K562 (cell line): ENCODE results near the gene TMEM176B. TPM values are rescaled to one million over a fixed set of nuclear protein-coding genes. Genes with fewer than 3 reads are reported as not detected.
A peak's percentile ranks its signal among the peaks of the same experiment; 100 is the strongest.

Source experiments
- BHLHE40 ChIP-seq: IDR thresholded peaks from 2 replicates; pipeline ENCODE4 v1.6.1; 2011; ENCODE audit warnings: low read length, improper control_type of control experiment
- CC2D1A ChIP-seq: fragments of 450-650 bp; IDR thresholded peaks from 2 replicates; pipeline ENCODE4 v1.6.1; 2017; ENCODE audit warnings: mild to moderate bottlenecking
- CTBP1 ChIP-seq: fragments of 450-650 bp; IDR thresholded peaks from 2 replicates; pipeline ENCODE4 v1.6.1; 2016; ENCODE audit warnings: borderline replicate concordance
- KLF16 ChIP-seq: IDR thresholded peaks from 2 replicates; pipeline ENCODE4 v1.6.1; 2016; ENCODE audit warnings: antibody characterized with exemption
- LCOR ChIP-seq: sonication (generic); formaldehyde crosslinking; IDR thresholded peaks from 2 replicates; pipeline ENCODE4 v1.8.0; 2022; ENCODE audit warnings: mild to moderate bottlenecking, missing genetic modification reagents
- MAFK ChIP-seq: IDR thresholded peaks from 2 replicates; pipeline ENCODE4 v1.6.1; 2011; ENCODE audit warnings: low read length, improper control_type of control experiment
- RAD21 ChIP-seq, 2 experiments: fragments of 250-450 bp in 1 of 2; fragments of 450-650 bp in 1 of 2; sonication (Bioruptor Pico) in 1 of 2; formaldehyde crosslinking in 1 of 2; IDR thresholded peaks in 1 of 2; conservative IDR thresholded peaks in 1 of 2; 2 replicates each; pipeline versions ENCODE4 v1.4.0 to v1.8.0; 2020 to 2022; ENCODE audit warnings: mild to moderate bottlenecking in 2 of 2, moderate library complexity in 1 of 2
- TBL1XR1 ChIP-seq, 2 experiments: IDR thresholded peaks; 2 replicates each; pipeline ENCODE4 v1.6.1; 2012; ENCODE audit warnings: improper control_type of control experiment in 2 of 2, low read length in 2 of 2, mild to moderate bottlenecking in 1 of 2
- TSC22D4 ChIP-seq: fragments of 450-650 bp; IDR thresholded peaks from 2 replicates; pipeline ENCODE4 v1.6.1; 2016; ENCODE audit warnings: missing genetic modification characterization, missing biosample characterization, control low read depth
- U2AF2 ChIP-seq: fragments of 200-400 bp; formaldehyde crosslinking; optimal IDR thresholded peaks from 2 replicates; pipeline ENCODE3; 2017; ENCODE audit warnings: low read depth, mild to moderate bottlenecking, low read length
- ZFP36 ChIP-seq: fragments of 150-350 bp; IDR thresholded peaks from 2 replicates; pipeline ENCODE4 v1.6.1; 2018; ENCODE audit warnings: low read length, low read depth; ENCODE audit not compliant: partially characterized antibody
- polyA plus RNA-seq, 8 experiments: library from polyadenylated mRNA; depleted of rRNA in 4 of 8; stranded (reverse) in 5 of 8; unstranded in 3 of 8; fragments of >200 nt; fragmentation: Nextera tagmentation in 2 of 8; fragmentation: Illumina TruSeq in 1 of 8; extraction: Ambion mirVana in 2 of 8; extraction: Trizol in 1 of 8; gene quantifications; 2 replicates each; pipeline versions ENCODE4 v1.2.1 to v1.2.3, GENCODE V29; 2011 to 2014; ENCODE audit warnings: inconsistent platforms in 1 of 8, missing spikeins in 1 of 8
- total RNA-seq, 7 experiments: library from RNA; depleted of rRNA in 6 of 7; stranded (reverse); fragments of >200 nt in 6 of 7; fragmentation: Illumina TruSeq in 2 of 7; extraction: Trizol in 2 of 7; gene quantifications; 2 replicates each; pipeline versions ENCODE4 v1.2.1 to v1.2.3, GENCODE V29; 2011 to 2021; ENCODE audit warnings: low replicate concordance in 1 of 7
- TF ChIP-seq, protein P1 (sequence below): fragments of 450-650 bp; formaldehyde crosslinking; IDR thresholded peaks from 2 replicates; pipeline ENCODE4 v1.4.0; 2020; ENCODE audit warnings: mild to moderate bottlenecking, moderate library complexity
- TF ChIP-seq, protein P2 (sequence below), 2 experiments: fragments of 450-650 bp; formaldehyde crosslinking in 1 of 2; IDR thresholded peaks; 2 replicates each; pipeline versions ENCODE4 v1.4.0 to v1.6.1; 2014 to 2020; ENCODE audit warnings: mild to moderate bottlenecking in 2 of 2, borderline replicate concordance in 1 of 2, low read depth in 1 of 2
- TF ChIP-seq, protein P3 (sequence below), 3 experiments: IDR thresholded peaks in 2 of 3; conservative IDR thresholded peaks in 1 of 3; 2 replicates each; pipeline ENCODE4 v1.5.1; 2011 to 2012; ENCODE audit warnings: low read length in 3 of 3, mild to moderate bottlenecking in 3 of 3, control low read depth in 2 of 3, improper control_type of control experiment in 1 of 3, inconsistent platforms in 1 of 3, low read depth in 1 of 3, mixed read lengths in 1 of 3, moderate library complexity in 1 of 3; ENCODE audit not compliant: insufficient read depth in 2 of 3
- TF ChIP-seq, protein P4 (sequence below): sonication (generic); formaldehyde crosslinking; IDR thresholded peaks from 2 replicates; pipeline ENCODE4 v1.8.0; 2022; ENCODE audit warnings: mild to moderate bottlenecking, low read depth, missing genetic modification reagents

TMEM176B gene
- total and polyA plus RNA-seq, 9 of the 15 experiments (the other 6 are each of a cell fraction or from before 2014, with no cell fraction given) = 0.19 to 0.60 TPM; not detected in 7

DNA sequence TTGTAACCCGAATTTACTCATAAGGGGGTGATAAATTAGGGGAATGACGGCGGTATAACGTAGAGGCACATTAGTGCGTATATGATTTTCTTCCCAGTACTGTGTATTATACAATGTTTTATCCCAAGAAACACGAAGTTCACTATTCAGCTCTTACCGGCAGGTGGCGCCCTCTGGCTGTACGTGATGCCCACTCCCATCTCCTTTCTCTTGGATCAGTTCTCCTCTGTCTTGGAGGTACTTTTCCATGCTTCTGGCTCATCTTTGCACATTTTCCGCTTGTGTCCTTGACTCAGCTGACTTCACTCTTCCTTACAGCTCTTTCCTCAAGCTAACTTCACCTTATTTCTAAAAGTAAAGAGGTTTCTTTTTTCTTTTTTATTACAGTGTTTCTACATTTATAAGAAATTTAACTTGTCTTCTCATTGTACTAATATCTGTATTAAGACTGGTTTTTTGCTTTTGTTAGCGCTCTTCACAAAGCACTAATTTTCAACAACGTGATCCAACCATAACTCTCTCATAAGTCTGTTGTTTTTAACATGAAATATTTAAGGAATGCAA, 21.3 kb downstream of the TMEM176B start (continued):
- TF ChIP-seq U2AF2 = no peak
- TF ChIP-seq ZFP36 = peak; percentile 14
- TF ChIP-seq TSC22D4 (tag) = no peak
- 0 out of 2 replicates have a peak, but pooled peaks have one; percentile 26 for TF ChIP-seq LCOR (CRISPR knock-in tag)
- TF ChIP-seq CC2D1A = peak; percentile 66
- TF ChIP-seq, protein P1, sequence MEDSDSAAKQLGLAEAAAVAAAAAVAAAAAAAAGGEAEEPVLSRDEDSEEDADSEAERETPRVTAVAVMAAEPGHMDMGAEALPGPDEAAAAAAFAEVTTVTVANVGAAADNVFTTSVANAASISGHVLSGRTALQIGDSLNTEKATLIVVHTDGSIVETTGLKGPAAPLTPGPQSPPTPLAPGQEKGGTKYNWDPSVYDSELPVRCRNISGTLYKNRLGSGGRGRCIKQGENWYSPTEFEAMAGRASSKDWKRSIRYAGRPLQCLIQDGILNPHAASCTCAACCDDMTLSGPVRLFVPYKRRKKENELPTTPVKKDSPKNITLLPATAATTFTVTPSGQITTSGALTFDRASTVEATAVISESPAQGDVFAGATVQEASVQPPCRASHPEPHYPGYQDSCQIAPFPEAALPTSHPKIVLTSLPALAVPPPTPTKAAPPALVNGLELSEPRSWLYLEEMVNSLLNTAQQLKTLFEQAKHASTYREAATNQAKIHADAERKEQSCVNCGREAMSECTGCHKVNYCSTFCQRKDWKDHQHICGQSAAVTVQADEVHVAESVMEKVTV (CRISPR knock-in tag) = peak; percentile 86
- peak; percentile 22; the same call in 1 of the 2 replicates for TF ChIP-seq BHLHE40
- TF ChIP-seq, protein P2, sequence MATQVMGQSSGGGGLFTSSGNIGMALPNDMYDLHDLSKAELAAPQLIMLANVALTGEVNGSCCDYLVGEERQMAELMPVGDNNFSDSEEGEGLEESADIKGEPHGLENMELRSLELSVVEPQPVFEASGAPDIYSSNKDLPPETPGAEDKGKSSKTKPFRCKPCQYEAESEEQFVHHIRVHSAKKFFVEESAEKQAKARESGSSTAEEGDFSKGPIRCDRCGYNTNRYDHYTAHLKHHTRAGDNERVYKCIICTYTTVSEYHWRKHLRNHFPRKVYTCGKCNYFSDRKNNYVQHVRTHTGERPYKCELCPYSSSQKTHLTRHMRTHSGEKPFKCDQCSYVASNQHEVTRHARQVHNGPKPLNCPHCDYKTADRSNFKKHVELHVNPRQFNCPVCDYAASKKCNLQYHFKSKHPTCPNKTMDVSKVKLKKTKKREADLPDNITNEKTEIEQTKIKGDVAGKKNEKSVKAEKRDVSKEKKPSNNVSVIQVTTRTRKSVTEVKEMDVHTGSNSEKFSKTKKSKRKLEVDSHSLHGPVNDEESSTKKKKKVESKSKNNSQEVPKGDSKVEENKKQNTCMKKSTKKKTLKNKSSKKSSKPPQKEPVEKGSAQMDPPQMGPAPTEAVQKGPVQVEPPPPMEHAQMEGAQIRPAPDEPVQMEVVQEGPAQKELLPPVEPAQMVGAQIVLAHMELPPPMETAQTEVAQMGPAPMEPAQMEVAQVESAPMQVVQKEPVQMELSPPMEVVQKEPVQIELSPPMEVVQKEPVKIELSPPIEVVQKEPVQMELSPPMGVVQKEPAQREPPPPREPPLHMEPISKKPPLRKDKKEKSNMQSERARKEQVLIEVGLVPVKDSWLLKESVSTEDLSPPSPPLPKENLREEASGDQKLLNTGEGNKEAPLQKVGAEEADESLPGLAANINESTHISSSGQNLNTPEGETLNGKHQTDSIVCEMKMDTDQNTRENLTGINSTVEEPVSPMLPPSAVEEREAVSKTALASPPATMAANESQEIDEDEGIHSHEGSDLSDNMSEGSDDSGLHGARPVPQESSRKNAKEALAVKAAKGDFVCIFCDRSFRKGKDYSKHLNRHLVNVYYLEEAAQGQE (IDR thresholded peaks at IDR 0.05; ENCODE audit: borderline replicate concordance) = peak; percentile 93
- TF ChIP-seq, protein P2 (CRISPR knock-in tag; IDR thresholded peaks at IDR 0.05; ENCODE audit: low read depth) = no peak
- TF ChIP-seq, protein P3, sequence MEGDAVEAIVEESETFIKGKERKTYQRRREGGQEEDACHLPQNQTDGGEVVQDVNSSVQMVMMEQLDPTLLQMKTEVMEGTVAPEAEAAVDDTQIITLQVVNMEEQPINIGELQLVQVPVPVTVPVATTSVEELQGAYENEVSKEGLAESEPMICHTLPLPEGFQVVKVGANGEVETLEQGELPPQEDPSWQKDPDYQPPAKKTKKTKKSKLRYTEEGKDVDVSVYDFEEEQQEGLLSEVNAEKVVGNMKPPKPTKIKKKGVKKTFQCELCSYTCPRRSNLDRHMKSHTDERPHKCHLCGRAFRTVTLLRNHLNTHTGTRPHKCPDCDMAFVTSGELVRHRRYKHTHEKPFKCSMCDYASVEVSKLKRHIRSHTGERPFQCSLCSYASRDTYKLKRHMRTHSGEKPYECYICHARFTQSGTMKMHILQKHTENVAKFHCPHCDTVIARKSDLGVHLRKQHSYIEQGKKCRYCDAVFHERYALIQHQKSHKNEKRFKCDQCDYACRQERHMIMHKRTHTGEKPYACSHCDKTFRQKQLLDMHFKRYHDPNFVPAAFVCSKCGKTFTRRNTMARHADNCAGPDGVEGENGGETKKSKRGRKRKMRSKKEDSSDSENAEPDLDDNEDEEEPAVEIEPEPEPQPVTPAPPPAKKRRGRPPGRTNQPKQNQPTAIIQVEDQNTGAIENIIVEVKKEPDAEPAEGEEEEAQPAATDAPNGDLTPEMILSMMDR (IDR thresholded peaks at IDR 0.05 in 2 of 3, conservative IDR thresholded peaks at IDR 0.05 in 1 of 3; ENCODE audit: insufficient read depth in 2 of 3, low read depth in 1 of 3, low read length in 3 of 3) = peak; percentile 93 to 98 (median 97)
- TF ChIP-seq TBL1XR1 (IDR thresholded peaks at IDR 0.05; ENCODE audit: low read length in 2 of 2) = no peak
- peak; percentile 34; the same call in 1 of the 2 replicates for TF ChIP-seq CTBP1
- TF ChIP-seq RAD21 (CRISPR knock-in tag; conservative IDR thresholded peaks at IDR 0.05 in 1 of 2, IDR thresholded peaks at IDR 0.05 in 1 of 2) = peak; percentile 95 to 97
- TF ChIP-seq MAFK = 0 out of 2 replicates have a peak, but pooled peaks have one; percentile 11
- peak; percentile 72 for TF ChIP-seq KLF16
- TF ChIP-seq, protein P4, sequence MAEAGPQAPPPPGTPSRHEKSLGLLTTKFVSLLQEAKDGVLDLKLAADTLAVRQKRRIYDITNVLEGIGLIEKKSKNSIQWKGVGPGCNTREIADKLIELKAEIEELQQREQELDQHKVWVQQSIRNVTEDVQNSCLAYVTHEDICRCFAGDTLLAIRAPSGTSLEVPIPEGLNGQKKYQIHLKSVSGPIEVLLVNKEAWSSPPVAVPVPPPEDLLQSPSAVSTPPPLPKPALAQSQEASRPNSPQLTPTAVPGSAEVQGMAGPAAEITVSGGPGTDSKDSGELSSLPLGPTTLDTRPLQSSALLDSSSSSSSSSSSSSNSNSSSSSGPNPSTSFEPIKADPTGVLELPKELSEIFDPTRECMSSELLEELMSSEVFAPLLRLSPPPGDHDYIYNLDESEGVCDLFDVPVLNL (CRISPR knock-in tag) = no peak
